ENCODE data around the gene FBXO47.
"Not testable (repeated sequence)": the region's sequence is repeated elsewhere in the genome, so short reads cannot be mapped to it uniquely, and the experiment has no call there.

The FBXO47 gene

DNA sequence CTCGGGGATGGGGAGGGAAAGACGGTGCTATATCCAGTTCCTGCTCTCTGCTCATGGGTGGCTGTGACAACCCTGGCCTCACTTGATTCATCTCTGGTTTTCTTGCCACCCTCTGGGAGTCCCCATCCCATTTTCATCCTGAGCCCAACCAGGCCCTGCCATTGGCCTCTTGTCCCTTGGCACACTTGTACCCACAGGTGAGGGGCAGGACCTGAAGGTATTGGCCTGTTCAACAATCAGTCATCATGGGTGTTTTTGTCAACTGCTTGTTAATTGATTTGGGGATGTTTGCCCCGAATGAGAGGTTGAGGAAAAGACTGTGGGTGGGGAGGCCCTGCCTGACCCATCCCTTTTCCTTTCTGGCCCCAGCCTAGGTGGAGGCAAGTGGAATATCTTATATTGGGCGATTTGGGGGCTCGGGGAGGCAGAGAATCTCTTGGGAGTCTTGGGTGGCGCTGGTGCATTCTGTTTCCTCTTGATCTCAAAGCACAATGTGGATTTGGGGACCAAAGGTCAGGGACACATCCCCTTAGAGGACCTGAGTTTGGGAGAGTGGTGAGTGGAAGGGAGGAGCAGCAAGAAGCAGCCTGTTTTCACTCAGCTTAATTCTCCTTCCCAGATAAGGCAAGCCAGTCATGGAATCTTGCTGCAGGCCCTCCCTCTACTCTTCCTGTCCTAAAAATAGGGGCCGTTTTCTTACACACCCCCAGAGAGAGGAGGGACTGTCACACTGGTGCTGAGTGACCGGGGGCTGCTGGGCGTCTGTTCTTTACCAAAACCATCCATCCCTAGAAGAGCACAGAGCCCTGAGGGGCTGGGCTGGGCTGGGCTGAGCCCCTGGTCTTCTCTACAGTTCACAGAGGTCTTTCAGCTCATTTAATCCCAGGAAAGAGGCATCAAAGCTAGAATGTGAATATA is 46.6 kb downstream of the FBXO47 start:
- no peak for DNase-seq

DNA sequence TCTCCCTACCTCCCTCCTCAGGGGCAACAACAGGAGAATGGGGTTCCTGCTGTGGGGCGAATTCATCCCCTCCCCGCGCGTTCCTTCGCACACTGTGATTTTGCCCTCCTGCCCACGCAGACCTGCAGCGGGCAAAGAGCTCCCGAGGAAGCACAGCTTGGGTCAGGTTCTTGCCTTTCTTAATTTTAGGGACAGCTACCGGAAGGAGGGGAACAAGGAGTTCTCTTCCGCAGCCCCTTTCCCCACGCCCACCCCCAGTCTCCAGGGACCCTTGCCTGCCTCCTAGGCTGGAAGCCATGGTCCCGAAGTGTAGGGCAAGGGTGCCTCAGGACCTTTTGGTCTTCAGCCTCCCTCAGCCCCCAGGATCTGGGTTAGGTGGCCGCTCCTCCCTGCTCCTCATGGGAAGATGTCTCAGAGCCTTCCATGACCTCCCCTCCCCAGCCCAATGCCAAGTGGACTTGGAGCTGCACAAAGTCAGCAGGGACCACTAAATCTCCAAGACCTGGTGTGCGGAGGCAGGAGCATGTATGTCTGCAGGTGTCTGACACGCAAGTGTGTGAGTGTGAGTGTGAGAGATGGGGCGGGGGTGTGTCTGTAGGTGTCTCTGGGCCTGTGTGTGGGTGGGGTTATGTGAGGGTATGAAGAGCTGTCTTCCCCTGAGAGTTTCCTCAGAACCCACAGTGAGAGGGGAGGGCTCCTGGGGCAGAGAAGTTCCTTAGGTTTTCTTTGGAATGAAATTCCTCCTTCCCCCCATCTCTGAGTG is 47.7 kb downstream of the FBXO47 start:
- no peak for DNase-seq

DNA sequence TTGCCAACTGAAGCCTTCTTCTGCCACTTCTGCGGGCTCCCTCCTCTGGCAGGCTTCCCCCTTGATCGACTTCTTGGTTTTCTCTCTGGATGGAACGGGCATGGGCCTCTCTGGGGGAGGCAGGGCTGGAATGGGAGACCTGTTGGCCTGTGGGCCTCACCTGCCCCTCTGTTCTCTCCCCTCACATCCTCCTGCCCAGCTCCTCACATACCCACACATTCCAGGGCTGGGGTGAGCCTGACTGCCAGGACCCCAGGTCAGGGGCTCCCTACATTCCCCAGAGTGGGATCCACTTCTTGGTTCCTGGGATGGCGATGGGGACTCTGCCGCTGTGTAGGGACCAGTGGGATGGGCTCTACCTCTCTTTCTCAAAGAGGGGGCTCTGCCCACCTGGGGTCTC is 48.3 kb downstream of the FBXO47 start:
- no peak for DNase-seq

DNA sequence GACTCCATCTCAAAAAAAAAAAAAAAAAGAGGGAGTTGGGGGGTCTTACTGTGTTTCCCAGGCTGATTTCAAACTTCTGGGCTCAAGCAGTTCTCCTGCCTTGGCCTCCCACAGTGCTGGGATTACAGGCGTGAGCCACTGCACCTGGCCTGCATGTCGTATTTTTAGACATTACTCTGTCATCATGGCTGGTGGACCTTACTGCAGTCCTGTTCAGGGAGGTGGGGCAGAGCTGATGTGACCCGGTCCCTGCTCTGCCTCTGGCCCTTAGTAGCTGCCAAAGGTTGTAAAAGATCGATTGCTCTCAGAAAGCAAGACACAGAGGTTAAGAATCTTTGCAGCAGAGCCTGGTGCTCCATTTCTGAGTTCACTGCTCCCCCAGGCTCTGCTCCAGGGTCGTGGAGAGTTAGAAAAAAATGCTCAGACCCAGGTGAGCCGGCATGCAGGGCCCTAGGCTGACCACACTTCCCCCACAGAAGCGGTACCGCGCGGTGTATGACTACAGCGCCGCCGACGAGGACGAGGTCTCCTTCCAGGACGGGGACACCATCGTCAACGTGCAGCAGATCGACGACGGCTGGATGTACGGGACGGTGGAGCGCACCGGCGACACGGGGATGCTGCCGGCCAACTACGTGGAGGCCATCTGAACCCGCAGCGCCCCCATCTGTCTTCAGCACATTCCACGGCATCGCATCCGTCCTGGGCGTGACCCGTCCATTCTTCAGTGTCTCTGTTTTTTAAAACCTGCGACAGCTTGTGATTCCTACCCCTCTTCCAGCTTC is 48.9 kb downstream of the FBXO47 start:
- DNase-seq: no peak

DNA sequence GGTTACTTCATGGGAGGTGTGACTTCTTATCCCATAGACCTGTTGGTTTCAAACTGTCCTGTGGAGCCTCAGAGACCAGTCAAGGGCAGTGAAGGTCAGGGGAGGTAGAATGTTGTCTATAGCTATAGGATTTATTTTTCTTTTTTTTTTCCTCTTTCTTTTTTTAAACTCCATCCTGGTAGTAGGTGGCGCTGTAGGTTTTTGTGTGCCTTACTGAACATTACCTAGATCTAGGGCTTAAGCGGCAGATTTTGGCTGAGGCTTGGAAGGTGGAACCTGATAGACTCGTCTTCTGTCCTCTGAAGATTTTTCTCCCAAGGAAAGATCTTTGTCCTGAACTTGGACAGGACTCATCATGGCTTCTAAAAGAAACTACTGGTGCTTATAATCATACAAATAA is 49.9 kb downstream of the FBXO47 start:
- DNase-seq: no peak

DNA sequence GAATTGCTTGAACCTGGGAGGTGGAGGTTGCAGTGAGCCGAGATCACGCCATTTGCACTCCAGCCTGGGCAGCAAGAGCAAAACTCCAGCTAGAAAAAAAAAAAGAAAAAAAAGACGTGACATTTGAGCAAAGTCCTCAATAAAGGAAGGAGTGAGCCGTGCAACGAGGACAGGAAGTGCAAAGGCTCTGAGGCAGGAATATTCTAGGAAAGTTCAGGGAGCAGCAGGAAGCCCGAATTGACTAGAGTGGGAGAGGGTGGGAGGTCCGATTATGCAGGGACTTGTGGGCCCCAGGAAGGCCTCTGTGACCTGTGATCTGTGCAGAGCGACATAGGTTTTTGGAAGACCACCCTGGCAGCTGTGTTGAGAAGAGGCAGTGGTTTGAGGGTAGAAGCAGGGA is 50.4 kb downstream of the FBXO47 start:
- no peak for DNase-seq

DNA sequence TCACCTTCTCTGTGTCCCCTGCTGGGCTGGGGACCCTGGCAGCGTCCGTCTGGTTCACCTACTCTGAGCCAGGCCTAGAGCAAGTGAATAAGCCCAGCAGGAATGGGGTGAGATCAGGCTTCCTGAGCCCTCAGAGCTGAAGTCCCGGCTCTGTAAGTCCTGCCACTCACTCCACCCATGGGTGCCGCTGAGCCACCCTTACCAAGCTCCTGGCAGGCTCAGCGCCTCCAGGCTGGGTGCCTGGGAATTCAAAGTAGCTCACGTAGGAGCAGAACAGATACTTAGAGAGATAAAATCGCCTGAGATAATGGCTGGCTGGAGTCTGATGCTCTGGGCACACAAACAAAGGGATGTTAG is 51.6 kb downstream of the FBXO47 start:
- DNase-seq: no peak

DNA sequence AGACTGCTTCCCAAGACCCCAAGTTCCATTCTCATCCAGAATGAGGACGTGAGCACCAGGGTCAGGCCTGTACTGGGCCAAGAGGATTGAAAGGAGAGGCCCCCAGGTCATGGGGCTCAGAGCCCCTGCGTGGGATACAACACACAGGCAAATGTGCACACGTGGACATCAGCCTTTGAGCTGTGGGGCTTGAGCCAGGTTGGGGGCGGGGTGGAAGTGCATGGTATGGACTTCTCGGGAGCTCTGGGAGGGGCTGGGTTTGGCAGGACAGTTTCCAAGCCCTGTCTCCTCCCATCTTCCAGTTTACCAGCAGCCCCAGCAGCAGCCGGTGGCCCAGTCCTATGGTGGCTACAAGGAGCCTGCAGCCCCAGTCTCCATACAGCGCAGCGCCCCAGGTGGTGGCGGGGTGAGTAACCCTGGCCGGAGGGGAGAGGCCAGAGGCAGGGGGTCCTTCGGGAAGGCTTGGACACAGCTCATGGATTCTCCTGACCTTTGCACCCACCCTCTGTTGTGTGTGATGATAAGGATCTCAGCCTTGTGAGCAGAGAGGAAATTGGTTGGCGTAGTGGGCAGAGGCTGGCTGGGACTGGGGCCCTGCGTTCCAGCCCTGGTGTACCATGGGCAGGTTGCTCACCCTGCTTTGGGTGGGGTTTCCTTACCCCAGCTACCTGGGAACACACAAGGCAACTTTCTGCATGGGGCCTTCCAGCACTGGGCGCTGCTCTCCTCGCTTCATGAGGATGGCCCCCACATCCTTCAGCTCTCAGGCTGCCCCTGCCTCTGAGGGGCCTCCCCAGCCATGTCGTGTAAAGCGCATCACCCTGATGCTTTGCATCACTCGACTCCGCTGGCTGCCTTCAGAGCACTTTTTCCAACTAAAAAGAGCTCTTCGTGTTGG is 52.2 kb downstream of the FBXO47 start:
- no peak for DNase-seq

DNA sequence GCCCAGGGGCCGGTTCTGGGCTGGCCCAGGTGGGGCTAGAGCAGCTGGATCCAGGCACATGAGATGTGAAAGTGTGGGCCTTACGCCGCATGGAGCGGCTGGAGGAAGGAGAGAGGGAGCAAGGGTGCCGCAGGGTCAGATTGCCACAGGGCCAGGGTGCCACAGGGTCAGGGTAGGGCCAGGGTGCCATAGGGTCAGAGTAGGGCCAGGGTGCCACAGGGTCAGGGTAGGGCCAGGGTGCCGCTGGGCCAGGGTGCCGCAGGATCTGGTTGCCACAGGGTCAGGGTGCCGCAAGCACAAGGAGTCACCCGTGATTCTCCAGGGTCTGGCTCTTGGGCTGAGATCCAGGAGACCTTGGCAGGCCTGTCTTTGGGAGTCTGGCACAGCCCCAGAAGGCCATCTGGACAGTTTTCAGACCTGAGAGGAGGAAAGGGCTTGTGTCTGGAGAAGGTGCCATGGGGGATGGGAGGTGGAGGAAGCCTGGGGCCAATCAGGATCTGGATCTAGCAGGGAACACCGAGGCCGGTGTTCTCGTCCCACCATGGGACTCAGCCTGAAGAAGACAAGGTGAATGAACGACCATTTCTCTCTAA is 54.9 kb downstream of the FBXO47 start:
- no peak for DNase-seq

DNA sequence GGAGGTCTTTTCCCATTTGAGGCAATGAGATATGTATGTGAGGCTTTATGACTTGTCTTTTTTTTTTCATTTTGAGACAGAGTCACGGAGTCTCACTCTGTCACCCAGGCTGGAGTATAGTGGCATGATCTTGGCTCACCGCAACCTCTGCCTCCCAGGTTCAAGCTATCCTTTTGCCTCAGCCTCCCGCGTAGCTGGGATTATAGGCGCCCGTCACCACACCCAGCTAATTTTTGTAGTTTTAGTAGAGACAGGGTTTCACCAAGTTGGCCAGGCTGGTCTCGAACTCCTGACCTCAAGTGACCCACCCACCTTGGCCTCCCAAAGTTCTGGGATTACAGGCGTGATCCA is 55.5 kb downstream of the FBXO47 start:
- DNase-seq: not testable (repeated sequence)

DNA sequence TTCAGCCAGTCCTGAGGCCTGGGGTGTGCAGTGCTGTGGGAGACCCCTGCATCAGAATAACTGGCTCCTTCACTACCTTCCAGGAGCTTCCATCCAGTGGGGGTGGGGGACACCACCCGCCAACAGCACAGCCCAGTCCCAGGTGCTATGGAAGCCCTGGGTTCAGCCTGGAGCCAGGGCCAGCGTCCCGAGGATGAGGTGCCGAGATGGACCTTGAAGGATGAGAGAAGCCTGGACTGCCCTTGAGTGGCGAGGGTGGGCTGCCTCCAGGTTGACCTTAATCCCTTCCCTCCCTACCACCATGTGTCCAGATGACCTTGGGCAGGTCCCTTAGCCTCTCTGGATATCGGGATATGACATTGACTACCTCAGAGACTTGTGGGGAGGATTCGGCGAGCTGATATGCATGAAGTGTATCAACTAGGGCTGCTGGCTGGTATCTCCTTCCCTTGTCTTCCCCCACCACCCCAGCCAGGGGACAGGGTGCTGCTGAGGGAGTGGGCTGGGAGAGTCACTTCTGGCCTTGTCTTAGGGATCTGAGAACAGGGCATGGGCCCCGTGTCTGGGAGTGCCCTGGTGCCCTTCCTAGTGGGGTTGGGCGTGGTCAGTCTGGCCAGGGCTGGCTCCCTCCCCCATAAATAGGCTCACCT is 56.0 kb downstream of the FBXO47 start:
- no peak for DNase-seq

DNA sequence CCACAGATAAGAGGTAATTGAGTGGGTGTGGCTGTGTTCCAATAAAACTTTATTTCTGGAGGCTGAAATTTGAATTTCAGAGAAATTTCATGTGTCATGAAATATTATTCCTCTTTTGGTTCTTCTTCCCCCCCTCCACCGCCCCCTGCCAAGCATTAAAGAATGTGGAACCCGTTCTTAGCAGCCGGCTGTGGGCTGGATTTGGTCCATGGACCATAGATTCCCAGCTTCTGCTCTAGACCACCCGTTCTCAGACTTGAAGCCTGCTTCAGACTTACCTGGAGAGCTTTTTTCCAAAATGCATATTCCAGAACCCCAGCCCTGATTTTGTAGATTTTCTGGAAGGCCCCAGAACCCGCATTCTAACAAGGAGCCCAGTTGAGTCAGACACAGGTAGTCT is 56.9 kb downstream of the FBXO47 start:
- DNase-seq: no peak

DNA sequence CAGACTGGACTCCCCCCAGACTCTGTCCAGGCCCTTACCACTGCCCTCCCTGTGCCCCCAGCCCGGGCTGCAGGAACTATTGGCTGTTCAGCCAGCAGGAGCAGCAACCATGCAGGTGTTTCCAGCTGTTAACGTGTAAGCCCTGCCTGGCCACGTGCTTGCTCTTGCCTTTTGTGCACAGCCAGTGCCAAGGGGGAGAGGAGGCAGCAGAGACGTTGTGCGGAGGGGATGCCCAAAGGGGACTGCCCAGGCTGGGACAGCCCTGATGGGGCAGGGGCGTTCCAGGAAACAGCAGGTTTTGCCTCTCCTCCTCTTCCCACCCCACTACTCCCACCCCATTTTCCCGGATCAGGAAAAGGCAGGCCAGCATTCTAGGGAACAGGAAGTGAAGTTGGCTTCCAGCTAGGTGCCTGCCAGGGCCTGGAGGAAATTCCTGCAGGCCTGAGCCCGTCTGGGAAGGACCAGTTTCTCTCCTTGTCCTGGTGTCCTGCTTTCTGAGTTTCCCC is 58.5 kb downstream of the FBXO47 start:
- no peak for DNase-seq

DNA sequence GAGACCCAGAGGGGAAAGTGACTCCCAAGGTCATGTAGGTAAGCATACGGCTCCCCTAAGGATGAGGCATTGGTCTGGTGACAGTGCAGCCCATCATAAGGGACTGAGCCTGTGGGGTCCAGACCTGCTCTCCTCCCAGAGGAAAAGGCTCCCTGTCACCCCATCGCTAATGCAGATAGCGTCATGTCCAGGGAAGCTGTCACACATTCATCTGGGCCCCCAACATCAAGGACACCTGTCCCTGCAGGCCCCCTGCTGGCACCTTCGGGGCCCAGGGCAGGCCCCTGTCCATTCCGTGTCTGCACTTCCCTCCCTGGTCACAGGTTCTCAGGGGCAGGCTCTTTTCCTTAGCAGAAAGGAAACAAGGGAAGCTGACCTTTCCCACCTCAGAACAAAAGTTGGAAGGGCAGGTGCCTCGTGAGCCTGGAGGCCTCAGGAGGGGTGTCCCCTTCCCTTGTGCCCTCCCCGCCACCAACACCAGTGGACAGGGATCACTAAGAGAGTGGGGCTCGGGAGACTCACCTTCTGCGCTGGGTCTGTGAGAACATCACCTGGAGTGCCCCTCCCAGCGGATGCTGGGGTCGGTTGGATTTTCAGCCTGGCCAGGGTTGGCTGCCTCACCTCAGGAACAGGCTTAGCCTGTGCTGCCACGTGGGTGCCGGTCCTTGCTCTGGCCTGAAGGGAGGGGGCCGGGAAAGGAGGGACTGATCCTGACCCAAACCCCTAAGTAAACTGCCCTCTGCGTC is 59.1 kb downstream of the FBXO47 start:
- DNase-seq: no peak

DNA sequence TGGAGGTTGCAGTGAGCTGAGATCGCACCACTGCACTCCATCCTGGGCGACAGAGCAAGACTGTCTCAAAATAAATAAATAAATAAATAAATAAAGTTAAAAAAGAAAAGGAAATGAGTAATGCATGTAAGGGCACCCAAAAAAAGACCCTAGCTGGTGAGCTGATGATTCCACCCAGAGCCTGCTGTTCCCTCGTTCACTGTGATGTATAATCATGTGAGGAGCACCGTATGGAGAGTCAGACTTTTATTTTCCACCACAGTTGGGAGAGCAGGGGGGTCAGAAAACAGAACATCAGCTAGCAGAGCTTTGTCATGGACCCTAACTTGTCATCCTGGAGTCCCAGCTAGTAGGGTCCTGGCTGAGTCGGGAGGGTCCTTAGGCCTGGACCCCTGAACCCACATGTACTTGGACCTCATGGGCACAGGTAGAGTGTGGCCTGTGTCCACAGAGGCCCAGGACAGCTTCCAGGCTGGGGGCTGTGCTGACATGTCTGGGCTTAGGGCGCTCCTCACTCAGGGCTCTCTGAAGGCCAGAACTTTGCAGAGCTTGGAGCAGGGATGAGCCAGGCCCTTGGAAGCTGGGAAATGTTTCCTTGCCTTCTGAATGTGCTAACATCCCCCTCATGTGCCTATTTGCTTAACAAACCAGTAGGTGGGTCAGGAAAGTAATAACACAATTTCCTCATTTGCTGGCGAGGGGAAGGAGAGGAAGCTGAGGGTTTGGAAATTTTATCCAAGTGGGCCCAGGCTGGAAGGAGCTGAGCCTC is 60.6 kb downstream of the FBXO47 start:
- DNase-seq: no peak

DNA sequence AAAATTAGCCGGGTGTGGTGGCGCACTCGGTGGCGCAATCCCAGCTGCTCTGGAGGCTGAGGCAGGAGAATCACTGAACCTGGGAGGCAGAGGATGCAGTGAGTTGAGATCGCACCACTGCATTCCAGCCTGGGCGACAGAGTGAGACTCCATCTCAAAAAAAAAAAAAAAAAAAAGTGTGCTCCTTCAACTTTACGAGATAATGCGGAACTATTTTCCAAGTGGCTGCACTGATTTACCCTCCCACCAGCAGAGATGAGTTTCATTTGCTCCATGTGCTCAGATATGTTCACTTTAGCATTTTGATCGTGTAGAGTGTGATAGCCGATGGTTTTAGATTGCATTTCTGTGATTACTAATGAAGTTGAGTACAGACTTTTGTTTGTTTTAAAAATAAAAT is 61.8 kb downstream of the FBXO47 start:
- no peak for DNase-seq

DNA sequence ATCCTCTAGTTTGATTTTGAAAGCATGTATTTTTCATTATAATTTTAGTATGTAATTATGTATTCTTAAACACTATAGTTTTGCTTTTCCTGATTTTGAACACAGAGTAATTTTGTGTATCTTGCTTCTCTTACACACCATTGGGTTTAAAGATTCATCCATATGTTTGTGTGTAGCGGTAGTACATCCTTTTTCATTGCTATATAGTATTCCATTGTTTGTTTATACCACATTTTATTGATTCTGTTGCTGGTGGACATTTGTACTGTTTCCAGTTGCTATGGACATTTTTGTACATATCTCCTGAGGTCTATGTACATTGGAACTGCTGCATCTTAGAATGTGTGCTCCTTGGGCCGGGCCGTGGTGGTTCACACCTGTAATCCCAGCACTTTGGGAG is 62.3 kb downstream of the FBXO47 start:
- no peak for DNase-seq

DNA sequence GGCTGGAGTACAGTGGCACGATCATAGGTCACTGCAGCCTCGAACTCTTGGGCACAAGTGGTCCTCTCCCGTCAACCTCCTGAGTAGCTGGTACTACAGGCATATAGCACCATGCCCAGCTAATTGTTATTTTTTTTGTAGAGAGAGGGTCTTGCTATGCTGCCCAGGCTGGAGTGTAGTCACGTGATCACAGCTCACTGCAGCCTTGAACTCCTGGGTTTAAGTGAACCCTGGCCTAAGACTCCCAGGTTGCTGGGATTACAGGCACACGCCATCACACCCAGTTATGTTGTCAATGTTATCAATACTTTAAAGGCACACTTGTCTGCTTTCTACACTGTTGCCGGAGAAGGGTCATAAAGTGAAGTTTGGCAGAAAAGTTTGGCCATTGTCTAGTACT is 63.8 kb downstream of the FBXO47 start:
- DNase-seq: no peak

DNA sequence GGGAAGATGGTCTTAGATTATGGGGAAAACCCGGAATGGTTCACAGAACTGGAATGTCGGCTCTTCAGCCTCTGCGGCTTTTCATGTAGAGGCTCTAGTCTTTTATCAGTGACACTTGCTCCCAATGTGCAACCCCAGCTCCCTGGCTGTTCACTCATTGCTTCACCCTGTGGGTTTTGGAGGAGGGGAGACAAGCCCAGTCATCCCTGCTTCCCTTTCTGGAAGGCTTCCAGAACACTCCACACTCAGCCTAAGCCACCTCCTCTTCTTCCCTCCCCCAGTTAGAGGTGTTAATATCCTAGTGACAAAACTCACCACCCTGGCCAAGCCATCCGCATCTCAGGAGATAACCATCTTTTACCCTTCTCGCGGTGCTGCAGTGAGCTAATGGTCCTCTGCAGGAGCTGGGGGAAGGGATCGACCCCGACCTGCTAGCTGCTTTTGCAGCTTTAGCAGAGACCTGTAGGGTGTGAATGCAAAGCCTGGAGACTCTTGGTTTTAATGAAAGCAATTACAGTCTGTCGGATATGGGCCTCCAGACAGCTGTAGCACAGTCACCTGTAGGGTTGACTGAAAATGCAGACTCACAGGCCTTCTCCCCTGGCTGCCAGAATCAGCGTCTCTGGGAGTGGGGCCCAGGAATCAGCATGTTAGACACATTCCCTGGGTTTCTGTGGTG is 66.1 kb downstream of the FBXO47 start:
- peak; percentile 99 for DNase-seq
